OCI-LY1 (cell line): Measurements from ENCODE around the gene RAPGEF1.

Experiments used
- H2AFZ ChIP-seq: fragments of 200-600 bp; sonication (generic), shearing (Covaris generic); 2 replicates; pipeline ENCODE4 v1.6.0; 2014; ENCODE audit warnings: antibody characterized with exemption, mild to moderate bottlenecking, low read length
- H3F3A ChIP-seq: fragments of 200-600 bp; sonication (generic), shearing (Covaris generic); 2 replicates; pipeline ENCODE4 v1.6.0; 2014; ENCODE audit warnings: mild to moderate bottlenecking, antibody characterized with exemption, low read length, moderate library complexity; ENCODE audit not compliant: insufficient read depth
- H3K27ac ChIP-seq: fragments of 200-600 bp; sonication (generic); 2 replicates; pipeline ENCODE4 v1.5.1; 2014; ENCODE audit warnings: low read length, mixed run types, mild to moderate bottlenecking, low read depth; ENCODE audit not compliant: poor library complexity, severe bottlenecking
- H3K27me3 ChIP-seq: fragments of 200-600 bp; sonication (generic); 2 replicates; pipeline ENCODE4 v1.6.0; 2014; ENCODE audit warnings: antibody characterized with exemption, mild to moderate bottlenecking, low read length, moderate library complexity; ENCODE audit not compliant: insufficient read depth
- H3K36me3 ChIP-seq: fragments of 200-600 bp; sonication (generic); 2 replicates; pipeline ENCODE4 v1.6.1; 2014; ENCODE audit warnings: mild to moderate bottlenecking, antibody characterized with exemption, low read length, moderate library complexity, mixed read lengths; ENCODE audit not compliant: insufficient read depth
- H3K4me1 ChIP-seq: fragments of 200-600 bp; sonication (generic); 2 replicates; pipeline ENCODE4 v1.5.1; 2014; ENCODE audit warnings: mild to moderate bottlenecking, low read length, moderate library complexity; ENCODE audit not compliant: insufficient read depth, severe bottlenecking
- H3K4me2 ChIP-seq: fragments of 200-600 bp; sonication (generic), shearing (Covaris generic); 2 replicates; pipeline ENCODE4 v1.6.1; 2014; ENCODE audit warnings: low read length
- H3K4me3 ChIP-seq: fragments of 200-600 bp; sonication (generic); 2 replicates; pipeline ENCODE4 v1.5.1; 2014; ENCODE audit warnings: low read length, low read depth, mild to moderate bottlenecking, mixed read lengths; ENCODE audit not compliant: poor library complexity, severe bottlenecking
- H3K79me2 ChIP-seq: fragments of 200-600 bp; shearing (Covaris generic); 2 replicates; pipeline ENCODE4 v1.6.1; 2016; ENCODE audit warnings: mixed run types, low read length, mixed read lengths; ENCODE audit not compliant: insufficient read depth
- H3K9ac ChIP-seq: fragments of 200-600 bp; sonication (generic), shearing (Covaris generic); 2 replicates; pipeline ENCODE4 v1.6.1; 2014; ENCODE audit warnings: mild to moderate bottlenecking, low read length, mixed read lengths
- H3K9me2 ChIP-seq: fragments of 200-600 bp; sonication (generic), shearing (Covaris generic); 2 replicates; pipeline ENCODE4 v1.6.1; 2014; ENCODE audit warnings: low read depth, mild to moderate bottlenecking, low read length, mixed read lengths
- H3K9me3 ChIP-seq: fragments of 200-600 bp; shearing (Covaris generic); 2 replicates; pipeline ENCODE4 v1.6.1; 2014; ENCODE audit warnings: low read length, mixed read lengths
- H4K20me1 ChIP-seq: fragments of 200-600 bp; sonication (generic), shearing (Covaris generic); 2 replicates; pipeline ENCODE4 v1.6.0; 2016; ENCODE audit warnings: mild to moderate bottlenecking, low read length; ENCODE audit not compliant: insufficient read depth
- CTCF ChIP-seq: fragments of 200-600 bp; sonication (generic), shearing (Covaris generic); IDR thresholded peaks from 2 replicates; pipeline ENCODE4 v1.5.1; 2017; ENCODE audit warnings: mild to moderate bottlenecking, antibody characterized with exemption, low read length, moderate library complexity, mixed read lengths
- EZH2 ChIP-seq: fragments of 200-600 bp; sonication (generic), shearing (Covaris generic); IDR thresholded peaks from 2 replicates; pipeline ENCODE4 v1.8.0; 2017; ENCODE audit warnings: borderline replicate concordance, mixed run types, mild to moderate bottlenecking, antibody characterized with exemption, low read length, moderate library complexity, mixed read lengths

The RAPGEF1 gene

DNA sequence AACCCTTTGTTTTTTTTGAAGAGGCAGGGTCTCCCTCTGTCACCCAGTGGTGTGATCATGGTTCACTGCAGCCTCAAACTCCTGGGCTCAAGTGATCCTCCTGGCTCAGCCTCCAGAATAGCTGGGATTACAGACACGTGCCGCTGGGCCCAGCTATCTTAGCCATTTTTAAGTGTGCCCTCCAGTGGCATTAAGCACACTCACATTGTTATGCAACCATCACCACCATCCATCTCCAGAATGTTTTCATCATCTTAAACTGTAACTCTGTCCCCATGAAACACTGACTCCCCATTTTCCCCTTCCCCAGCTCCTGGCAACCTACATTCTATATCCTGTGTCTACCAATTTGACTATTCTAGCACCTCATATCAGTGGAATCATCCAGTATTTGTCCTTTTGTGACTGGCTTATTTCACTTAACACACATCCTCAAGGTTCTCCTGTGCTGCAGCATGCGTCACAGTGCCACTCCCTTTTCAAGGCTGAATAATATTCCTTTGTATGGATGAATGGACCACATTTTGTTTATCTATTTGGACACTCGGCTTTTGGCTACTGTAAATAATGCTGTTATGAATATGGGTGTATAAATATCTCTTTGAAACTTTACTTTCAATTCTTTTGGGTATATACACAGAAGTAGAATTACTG, 12.5 kb upstream of the RAPGEF1 start:
- H4K20me1 ChIP-seq, result no peaks in the 10 kb centered on the region
- peak; percentile 16; the same call in 1 of the 2 replicates for TF ChIP-seq CTCF
- TF ChIP-seq EZH2, result no peak
- no peak overlapping the region for H3K4me2 ChIP-seq
- H3K9me2 ChIP-seq, result no peaks in the 10 kb centered on the region
- H3K27ac ChIP-seq, result no peak overlapping the region
- no peak overlapping the region for H2AFZ ChIP-seq
- H3F3A ChIP-seq, result no peaks in the 10 kb centered on the region
- H3K79me2 ChIP-seq, result no peaks in the 10 kb centered on the region
- no peaks in the 10 kb centered on the region for H3K9me3 ChIP-seq
- no peak overlapping the region for H3K4me3 ChIP-seq
- H3K9ac ChIP-seq, result no peak overlapping the region
- H3K4me1 ChIP-seq, result peaks cover under 1% of the 10 kb centered on the region
- no peaks in the 10 kb centered on the region; the same call in 1 of the 2 replicates for H3K27me3 ChIP-seq
- H3K36me3 ChIP-seq, result no peaks in the 10 kb centered on the region

DNA sequence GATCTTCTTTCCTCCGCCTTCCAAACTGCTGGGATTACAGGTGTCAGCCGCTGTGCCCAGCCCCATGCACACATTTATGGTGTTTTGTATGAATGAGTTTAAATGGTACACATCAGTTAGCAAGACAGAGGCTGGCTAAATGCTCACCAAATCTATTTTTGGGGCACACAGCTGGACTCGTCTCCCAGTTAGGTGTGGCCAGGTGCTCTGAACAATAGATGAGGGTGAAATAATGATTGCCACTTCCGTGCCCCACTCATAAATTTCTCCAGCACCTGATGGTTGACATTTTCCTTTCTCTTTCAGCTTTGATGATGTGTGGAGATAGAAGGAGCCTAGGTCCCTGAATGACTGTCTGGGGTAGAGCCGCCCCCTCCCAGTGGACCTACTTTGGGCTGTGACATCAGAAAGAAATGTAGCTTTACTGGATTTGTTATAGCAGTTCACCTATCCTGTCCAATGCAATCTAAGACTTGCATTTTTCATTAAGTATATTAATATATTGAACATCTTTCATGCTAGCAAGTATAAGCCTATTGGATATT, 8.6 kb upstream of the RAPGEF1 start:
- Histone ChIP-seq H3K36me3 (no peaks in the 10 kb centered on the region), H3K9ac (no peak overlapping the region), H3K4me3 (no peak overlapping the region), H3K9me2 (no peaks in the 10 kb centered on the region), H3F3A (no peaks in the 10 kb centered on the region), H3K79me2 (no peaks in the 10 kb centered on the region), H3K27me3 (no peaks in the 10 kb centered on the region), H4K20me1 (no peaks in the 10 kb centered on the region), H3K27ac (no peak overlapping the region), H2AFZ (no peak overlapping the region), H3K4me2 (no peak overlapping the region), H3K9me3 (no peaks in the 10 kb centered on the region), H3K4me1 (peaks cover 17% of the 10 kb centered on the region)
- TF ChIP-seq EZH2, result no peak
- TF ChIP-seq CTCF, result no peak

GRCh38 chr9:131747352-131747751, 7.5 kb upstream of the RAPGEF1 start:
- no peaks in the 10 kb centered on the region for H4K20me1 ChIP-seq
- no peaks in the 10 kb centered on the region for H3K9me2 ChIP-seq
- H3K4me1 ChIP-seq, result peaks cover 22% of the 10 kb centered on the region
- H3K27ac ChIP-seq, result no peak overlapping the region
- H3K4me3 ChIP-seq, result no peak overlapping the region
- H3K9ac ChIP-seq, result no peak overlapping the region
- 0 out of 2 replicates have a peak overlapping the region, but pooled peaks have one; percentile 17 for H3K4me2 ChIP-seq
- no peaks in the 10 kb centered on the region for H3K36me3 ChIP-seq
- no peak for TF ChIP-seq EZH2
- peak; percentile 71 for TF ChIP-seq CTCF
- H3K9me3 ChIP-seq, result no peaks in the 10 kb centered on the region
- H3K79me2 ChIP-seq, result no peaks in the 10 kb centered on the region
- H2AFZ ChIP-seq, result no peak overlapping the region
- no peaks in the 10 kb centered on the region for H3K27me3 ChIP-seq
- H3F3A ChIP-seq, result no peaks in the 10 kb centered on the region
